Caco-2 (cell line): Measurements from ENCODE around the gene SPAM1. TPM values are rescaled to one million over a fixed set of nuclear protein-coding genes. Genes with fewer than 3 reads are reported as not detected.

ENCODE experiments used
- BruUV-seq: library from RNA; stranded (reverse); fragments of 400-500 nt; replicated peaks from 2 replicates; lab custom pipeline; 2021; lab: Mats Ljungman, UMichigan
- CTCF ChIA-PET: fragments of 300-600 bp; sonication (Branson Sonifier 250); formaldehyde crosslinking; loops from one replicate; lab custom pipeline; 2022; ENCODE audit warnings: antibody characterized with exemption; lab: Charles Lee
- POLR2A ChIA-PET: fragments of 300-600 bp; sonication (Branson Sonifier 250); formaldehyde crosslinking; loops from one replicate; lab custom pipeline; 2022; ENCODE audit warnings: antibody characterized with exemption; lab: Charles Lee
- DNase-seq, 2 experiments: peaks; one replicate each; pipeline versions ENCODE4 v3.0.0 to v3.0.0-alpha.2; 2020 to 2022
- H3K27me3 ChIP-seq: replicated peaks from 2 replicates; pipeline ENCODE4 v1.6.0; 2011; ENCODE audit warnings: low read length; ENCODE audit not compliant: control insufficient read depth, insufficient read depth
- H3K36me3 ChIP-seq: 2 replicates; pipeline ENCODE4 v1.5.1; 2011; ENCODE audit warnings: low read length; ENCODE audit not compliant: control insufficient read depth, insufficient read depth
- H3K4me1 ChIP-seq: fragments of 250-450 bp; sonication (Bioruptor Pico); 2 replicates; pipeline ENCODE4 v1.5.1; 2020; ENCODE audit warnings: mild to moderate bottlenecking
- H3K4me3 ChIP-seq: 2 replicates; pipeline ENCODE4 v1.5.1; 2011; ENCODE audit warnings: low read depth, mild to moderate bottlenecking, control low read depth, low read length
- H3K9me3 ChIP-seq: fragments of 250-450 bp; sonication (Bioruptor Pico); 2 replicates; pipeline ENCODE4 v1.5.1; 2020; ENCODE audit warnings: mild to moderate bottlenecking, moderate library complexity
- H3K27ac Mint-ChIP-seq: one replicate; pipeline ENCODE4 v1.8.0; 2022; ENCODE audit warnings: mixed read lengths; ENCODE audit not compliant: unreplicated experiment
- H3K27me3 Mint-ChIP-seq: one replicate; pipeline ENCODE4 v1.8.0; 2022; ENCODE audit warnings: mixed read lengths; ENCODE audit not compliant: insufficient read depth, unreplicated experiment
- H3K36me3 Mint-ChIP-seq: one replicate; pipeline ENCODE4 v1.8.0; 2022; ENCODE audit warnings: mild to moderate bottlenecking, mixed read lengths; ENCODE audit not compliant: insufficient read depth, unreplicated experiment
- H3K4me1 Mint-ChIP-seq: one replicate; pipeline ENCODE4 v1.8.0; 2022; ENCODE audit warnings: low read depth, mixed read lengths; ENCODE audit not compliant: unreplicated experiment
- H3K4me3 Mint-ChIP-seq: one replicate; pipeline ENCODE4 v1.8.0; 2022; ENCODE audit warnings: mild to moderate bottlenecking, moderate library complexity, mixed read lengths; ENCODE audit not compliant: unreplicated experiment
- H3K9me3 Mint-ChIP-seq: one replicate; pipeline ENCODE4 v1.8.0; 2022; ENCODE audit warnings: mixed read lengths; ENCODE audit not compliant: unreplicated experiment
- intact Hi-C: fragments of 100-400 bp; cut with micrococcal nuclease; formaldehyde crosslinking; loops from one replicate; pipeline ENCODE4 v1.10.0; 2022; ENCODE audit not compliant: unreplicated experiment
- total RNA-seq: library from RNA; stranded (reverse); gene quantifications from 2 replicates; pipeline ENCODE4 v1.2.3, GENCODE V29; 2022
- TF ChIP-seq, protein P1 (sequence below), 2 experiments: fragments of 200-600 bp in 1 of 2; IDR thresholded peaks; 1 replicate in 1 of 2; 2 replicates in 1 of 2; pipeline versions ENCODE4 v1.5.1 to v1.8.0; 2011 to 2022; ENCODE audit warnings: antibody characterized with exemption in 1 of 2, control low read depth in 1 of 2, inconsistent platforms in 1 of 2, low read depth in 1 of 2, low read length in 1 of 2, mild to moderate bottlenecking in 1 of 2, moderate library complexity in 1 of 2; ENCODE audit not compliant: insufficient read depth in 1 of 2, severe bottlenecking in 1 of 2, unreplicated experiment in 1 of 2

SPAM1 gene
- total RNA-seq, 1 experiment from 2014 or later, result not detected

DNA sequence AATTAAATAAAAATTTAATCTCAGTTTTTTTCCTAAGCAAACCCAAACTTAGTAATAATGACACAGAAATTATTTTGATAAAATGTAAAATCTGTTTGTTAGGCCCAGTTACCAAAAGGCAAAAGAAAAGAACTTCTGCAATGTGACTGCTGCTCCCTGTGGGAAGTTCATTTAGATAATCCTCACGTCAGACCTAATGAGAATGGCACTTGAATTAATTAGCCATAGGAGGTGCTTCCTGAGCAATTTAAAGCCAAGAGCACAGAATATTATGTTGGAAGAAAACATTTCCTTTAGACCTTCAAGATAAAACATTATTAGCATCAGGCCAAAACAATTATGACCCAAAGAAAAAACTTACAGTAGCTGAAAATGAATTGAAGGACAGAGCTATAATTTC lies 19.4 kb downstream of the SPAM1 start:
- Mint-ChIP-seq H3K27ac (no peak overlapping the region), H3K9me3 (no peaks in the 10 kb centered on the region), H3K36me3 (no peaks in the 10 kb centered on the region), H3K4me1 (peaks cover 7% of the 10 kb centered on the region), H3K4me3 (no peak overlapping the region), H3K27me3 (peaks cover 5% of the 10 kb centered on the region)
- TF ChIP-seq, protein P1, sequence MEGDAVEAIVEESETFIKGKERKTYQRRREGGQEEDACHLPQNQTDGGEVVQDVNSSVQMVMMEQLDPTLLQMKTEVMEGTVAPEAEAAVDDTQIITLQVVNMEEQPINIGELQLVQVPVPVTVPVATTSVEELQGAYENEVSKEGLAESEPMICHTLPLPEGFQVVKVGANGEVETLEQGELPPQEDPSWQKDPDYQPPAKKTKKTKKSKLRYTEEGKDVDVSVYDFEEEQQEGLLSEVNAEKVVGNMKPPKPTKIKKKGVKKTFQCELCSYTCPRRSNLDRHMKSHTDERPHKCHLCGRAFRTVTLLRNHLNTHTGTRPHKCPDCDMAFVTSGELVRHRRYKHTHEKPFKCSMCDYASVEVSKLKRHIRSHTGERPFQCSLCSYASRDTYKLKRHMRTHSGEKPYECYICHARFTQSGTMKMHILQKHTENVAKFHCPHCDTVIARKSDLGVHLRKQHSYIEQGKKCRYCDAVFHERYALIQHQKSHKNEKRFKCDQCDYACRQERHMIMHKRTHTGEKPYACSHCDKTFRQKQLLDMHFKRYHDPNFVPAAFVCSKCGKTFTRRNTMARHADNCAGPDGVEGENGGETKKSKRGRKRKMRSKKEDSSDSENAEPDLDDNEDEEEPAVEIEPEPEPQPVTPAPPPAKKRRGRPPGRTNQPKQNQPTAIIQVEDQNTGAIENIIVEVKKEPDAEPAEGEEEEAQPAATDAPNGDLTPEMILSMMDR (IDR thresholded peaks at IDR 0.05; ENCODE audit: insufficient read depth in 1 of 2, low read depth in 1 of 2, low read length in 1 of 2, severe bottlenecking in 1 of 2, unreplicated experiment in 1 of 2), result no peak
- Histone ChIP-seq H3K4me3 (no peak overlapping the region), H3K27me3 (no peaks in the 10 kb centered on the region), H3K4me1 (no peaks in the 10 kb centered on the region; the same call in 1 of the 2 replicates), H3K9me3 (no peaks in the 10 kb centered on the region), H3K36me3 (no peaks in the 10 kb centered on the region)
- POLR2A ChIA-PET, result no interaction called here
- CTCF ChIA-PET, result no interaction called here
- intact Hi-C loops, result no loop called here
- DNase-seq, result no peak
- no TSS peak for BruUV-seq

DNA sequence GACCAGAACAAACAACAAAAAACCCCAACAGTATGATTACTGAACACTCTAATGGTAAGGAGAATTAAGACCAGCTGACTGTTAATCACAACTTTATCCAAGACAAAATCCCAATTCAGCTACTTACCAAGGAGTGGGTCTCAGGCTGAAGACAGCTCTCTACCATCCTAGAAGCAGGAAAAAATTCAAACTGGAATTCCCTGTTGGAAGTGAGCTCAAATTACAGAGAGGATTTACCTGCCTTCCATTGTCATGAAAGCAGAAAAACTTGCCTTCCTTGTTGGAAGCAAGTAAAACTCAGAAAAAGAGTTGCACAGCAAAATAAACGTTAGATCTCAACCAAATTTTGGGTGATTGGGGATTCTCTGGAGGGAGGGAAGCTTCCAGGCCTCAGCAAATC lies 20.9 kb downstream of the SPAM1 start:
- Mint-ChIP-seq H3K27ac (no peak overlapping the region), H3K4me3 (no peak overlapping the region), H3K27me3 (peaks cover 5% of the 10 kb centered on the region), H3K36me3 (no peaks in the 10 kb centered on the region), H3K4me1 (peaks cover 7% of the 10 kb centered on the region), H3K9me3 (no peaks in the 10 kb centered on the region)
- no peak for DNase-seq
- H3K36me3 ChIP-seq, result no peaks in the 10 kb centered on the region
- TF ChIP-seq, protein P1 (IDR thresholded peaks at IDR 0.05; ENCODE audit: insufficient read depth in 1 of 2, low read depth in 1 of 2, low read length in 1 of 2, severe bottlenecking in 1 of 2, unreplicated experiment in 1 of 2), result no peak
- H3K9me3 ChIP-seq, result no peaks in the 10 kb centered on the region
- no peaks in the 10 kb centered on the region for H3K27me3 ChIP-seq
- BruUV-seq, result no TSS peak
- CTCF ChIA-PET, result no interaction called here
- no peak overlapping the region for H3K4me3 ChIP-seq
- POLR2A ChIA-PET, result no interaction called here
- no peaks in the 10 kb centered on the region; the same call in 1 of the 2 replicates for H3K4me1 ChIP-seq
- intact Hi-C loops, result no loop called here

DNA sequence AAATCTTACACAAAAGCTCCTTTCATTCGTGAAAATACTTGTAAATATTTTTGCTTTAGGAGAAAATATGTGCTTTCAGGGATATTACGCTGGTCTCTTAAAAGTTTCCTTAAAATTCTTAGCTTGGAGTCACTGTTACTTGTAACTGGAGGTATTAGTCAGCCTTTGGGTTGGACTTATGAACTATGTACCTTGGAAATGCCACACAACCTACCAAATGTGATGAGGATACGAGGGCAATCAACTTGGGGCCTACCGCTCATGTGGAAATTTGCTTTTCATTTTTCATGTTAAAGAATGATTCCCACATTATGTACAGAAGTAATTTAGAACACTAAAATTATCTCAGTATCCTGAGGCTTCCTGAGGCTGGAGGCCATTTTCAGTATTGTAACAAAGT lies 23.1 kb downstream of the SPAM1 start:
- ChIA-PET POLR2A (no interaction called here), CTCF (interaction anchor here (0.6 kb wide), 1 partner anchor 837 kb away, joined by 3 read pairs; no protein-coding TSS in a partner anchor)

More for the DNA sequence above, 23.1 kb downstream of the SPAM1 start:
- Histone ChIP-seq H3K4me3 (no peak overlapping the region), H3K9me3 (no peaks in the 10 kb centered on the region), H3K27me3 (no peaks in the 10 kb centered on the region), H3K4me1 (no peaks in the 10 kb centered on the region; the same call in 1 of the 2 replicates), H3K36me3 (no peaks in the 10 kb centered on the region)
- Mint-ChIP-seq H3K4me3 (no peak overlapping the region), H3K27me3 (no peaks in the 10 kb centered on the region), H3K27ac (no peak overlapping the region), H3K9me3 (no peaks in the 10 kb centered on the region), H3K36me3 (no peaks in the 10 kb centered on the region), H3K4me1 (peaks cover 7% of the 10 kb centered on the region)
- intact Hi-C loops, result no loop called here
- no peak for DNase-seq
- TF ChIP-seq, protein P1 (IDR thresholded peaks at IDR 0.05; ENCODE audit: insufficient read depth in 1 of 2, low read depth in 1 of 2, low read length in 1 of 2, severe bottlenecking in 1 of 2, unreplicated experiment in 1 of 2), result no peak
- no TSS peak for BruUV-seq
